Measurements from ENCODE around the gene HMG20A.

Gene HMG20A

GRCh38 chr15:77426871-77427270 lies 6.2 kb downstream of the HMG20A start (continued):
- TF ChIP-seq TSHZ2 (CRISPR knock-in tag; IDR thresholded peaks at IDR 0.05) (no peak), TCF4 (CRISPR knock-in tag; IDR thresholded peaks at IDR 0.05; ENCODE audit: borderline replicate concordance) (no peak), ZC3H10 (CRISPR knock-in tag; IDR thresholded peaks at IDR 0.05) (no peak), PPARA (CRISPR knock-in tag; IDR thresholded peaks at IDR 0.05; ENCODE audit: borderline replicate concordance) (no peak)

GRCh38 chr15:77430213-77430612 lies 9.5 kb downstream of the HMG20A start:
- TF ChIP-seq PATZ1 (CRISPR knock-in tag; IDR thresholded peaks at IDR 0.05; ENCODE audit: borderline replicate concordance) (no peak), CREB5 (CRISPR knock-in tag; IDR thresholded peaks at IDR 0.05; ENCODE audit: low read depth) (no peak), BACH2 (CRISPR knock-in tag; IDR thresholded peaks at IDR 0.05; ENCODE audit: borderline replicate concordance) (no peak), PPARA (CRISPR knock-in tag; IDR thresholded peaks at IDR 0.05; ENCODE audit: borderline replicate concordance) (no peak), ZNF565 (CRISPR knock-in tag; conservative IDR thresholded peaks at IDR 0.05; ENCODE audit: low read depth) (no peak)
- no peak for ATAC-seq

- TF ChIP-seq CSRNP3 (CRISPR knock-in tag; IDR thresholded peaks at IDR 0.05) (no peak), GLIS3 (CRISPR knock-in tag; IDR thresholded peaks at IDR 0.05) (no peak), ZNF8 (CRISPR knock-in tag; IDR thresholded peaks at IDR 0.05) (no peak), RARB (CRISPR knock-in tag; IDR thresholded peaks at IDR 0.05) (no peak), TCF4 (CRISPR knock-in tag; IDR thresholded peaks at IDR 0.05; ENCODE audit: borderline replicate concordance) (no peak), ZFP3 (CRISPR knock-in tag; IDR thresholded peaks at IDR 0.05) (no peak), PATZ1 (CRISPR knock-in tag; IDR thresholded peaks at IDR 0.05; ENCODE audit: borderline replicate concordance) (no peak), PPARA (CRISPR knock-in tag; IDR thresholded peaks at IDR 0.05; ENCODE audit: borderline replicate concordance) (no peak), POU6F1 (CRISPR knock-in tag; IDR thresholded peaks at IDR 0.05; ENCODE audit: borderline replicate concordance, low read depth) (no peak), ZNF565 (CRISPR knock-in tag; conservative IDR thresholded peaks at IDR 0.05; ENCODE audit: low read depth) (no peak), ESRRG (CRISPR knock-in tag; IDR thresholded peaks at IDR 0.05) (no peak), ISL1 (CRISPR knock-in tag; IDR thresholded peaks at IDR 0.05) (no peak), SNAI2 (CRISPR knock-in tag; IDR thresholded peaks at IDR 0.05) (no peak), ZNF70 (CRISPR knock-in tag; IDR thresholded peaks at IDR 0.05) (no peak), CREB5 (CRISPR knock-in tag; IDR thresholded peaks at IDR 0.05; ENCODE audit: low read depth) (no peak), ZC3H10 (CRISPR knock-in tag; IDR thresholded peaks at IDR 0.05) (no peak), OSR1 (CRISPR knock-in tag; IDR thresholded peaks at IDR 0.05) (no peak), ARNTL (CRISPR knock-in tag; IDR thresholded peaks at IDR 0.05; ENCODE audit: borderline replicate concordance, low read depth) (no peak), TOX (CRISPR knock-in tag; IDR thresholded peaks at IDR 0.05; ENCODE audit: borderline replicate concordance) (no peak)
- no peak for ATAC-seq
Measured at GRCh38 chr15:77430652-77431051, 10.0 kb downstream of the HMG20A start.

Data from SK-N-SH treated with all-trans-retinoic acid at 6 μM for 48 hours (cell line).